Measurements from ENCODE around the gene CNOT6L.

Gene CNOT6L

GRCh38 chr4:77854431-77855111 is 35.4 kb upstream of the CNOT6L start:
- DNase-seq (ENCODE audit: low read depth) = no peak
- no peak overlapping the region for H3K4me3 ChIP-seq (ENCODE audit: low read depth, low read length)
- TF ChIP-seq, protein P1, sequence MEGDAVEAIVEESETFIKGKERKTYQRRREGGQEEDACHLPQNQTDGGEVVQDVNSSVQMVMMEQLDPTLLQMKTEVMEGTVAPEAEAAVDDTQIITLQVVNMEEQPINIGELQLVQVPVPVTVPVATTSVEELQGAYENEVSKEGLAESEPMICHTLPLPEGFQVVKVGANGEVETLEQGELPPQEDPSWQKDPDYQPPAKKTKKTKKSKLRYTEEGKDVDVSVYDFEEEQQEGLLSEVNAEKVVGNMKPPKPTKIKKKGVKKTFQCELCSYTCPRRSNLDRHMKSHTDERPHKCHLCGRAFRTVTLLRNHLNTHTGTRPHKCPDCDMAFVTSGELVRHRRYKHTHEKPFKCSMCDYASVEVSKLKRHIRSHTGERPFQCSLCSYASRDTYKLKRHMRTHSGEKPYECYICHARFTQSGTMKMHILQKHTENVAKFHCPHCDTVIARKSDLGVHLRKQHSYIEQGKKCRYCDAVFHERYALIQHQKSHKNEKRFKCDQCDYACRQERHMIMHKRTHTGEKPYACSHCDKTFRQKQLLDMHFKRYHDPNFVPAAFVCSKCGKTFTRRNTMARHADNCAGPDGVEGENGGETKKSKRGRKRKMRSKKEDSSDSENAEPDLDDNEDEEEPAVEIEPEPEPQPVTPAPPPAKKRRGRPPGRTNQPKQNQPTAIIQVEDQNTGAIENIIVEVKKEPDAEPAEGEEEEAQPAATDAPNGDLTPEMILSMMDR (IDR thresholded peaks at IDR 0.05; ENCODE audit: low read depth, low read length, missing control alignments) = no peak
- in situ Hi-C loops (cut with HindIII; ENCODE audit: low sequenced_read_pairs) = no loop called here

- TF ChIP-seq, protein P1 (IDR thresholded peaks at IDR 0.05; ENCODE audit: low read depth, low read length, missing control alignments) = no peak
- no peak overlapping the region for H3K4me3 ChIP-seq (ENCODE audit: low read depth, low read length)
- DNase-seq (ENCODE audit: low read depth) = no peak
- in situ Hi-C loops (cut with HindIII; ENCODE audit: low sequenced_read_pairs) = no loop called here
Observed at GRCh38 chr4:77852892-77853495, 33.8 kb upstream of the CNOT6L start.

DNA sequence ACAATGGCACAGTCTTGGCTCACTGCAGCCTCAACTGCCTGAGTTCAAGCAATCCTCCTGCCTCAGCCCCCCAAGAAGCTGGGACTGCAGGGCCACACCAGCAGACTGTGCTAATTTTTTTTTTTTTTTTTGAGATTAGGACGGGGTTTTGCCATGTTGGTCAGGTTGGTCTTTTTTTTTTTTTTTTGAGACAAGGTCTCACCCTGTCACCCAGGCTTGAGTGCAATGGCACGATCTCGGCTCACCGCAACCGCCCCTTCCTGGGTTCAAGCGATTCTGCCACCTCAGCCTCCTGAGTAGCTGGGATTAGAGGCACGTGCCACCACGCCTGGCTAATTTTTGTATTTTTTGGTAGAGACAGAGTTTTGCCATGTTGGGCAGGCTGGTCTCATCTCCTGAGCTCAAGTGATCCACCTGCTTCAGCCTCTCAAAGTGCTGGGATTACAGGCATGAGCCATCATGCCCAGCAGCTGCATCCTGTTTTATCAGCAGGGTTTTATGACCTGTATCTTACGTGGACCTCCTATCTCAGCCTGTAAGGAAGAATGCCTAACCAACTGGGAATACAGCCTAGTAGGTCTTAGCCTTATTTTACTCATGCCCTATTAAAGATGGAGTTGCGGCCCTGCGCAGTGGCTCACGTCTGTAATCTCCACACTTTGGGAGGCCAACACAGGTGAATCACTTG is 30.3 kb upstream of the CNOT6L start:
- no peak for DNase-seq (ENCODE audit: low read depth)
- no peak overlapping the region for H3K4me3 ChIP-seq (ENCODE audit: low read depth, low read length)
- TF ChIP-seq, protein P1 (IDR thresholded peaks at IDR 0.05; ENCODE audit: low read depth, low read length, missing control alignments) = no peak
- in situ Hi-C loops (cut with HindIII; ENCODE audit: low sequenced_read_pairs) = no loop called here

GRCh38 chr4:77848508-77848907 is 29.3 kb upstream of the CNOT6L start:
- in situ Hi-C loops (cut with HindIII; ENCODE audit: low sequenced_read_pairs) = no loop called here
- TF ChIP-seq, protein P1 (IDR thresholded peaks at IDR 0.05; ENCODE audit: low read depth, low read length, missing control alignments) = no peak
- no peak overlapping the region for H3K4me3 ChIP-seq (ENCODE audit: low read depth, low read length)
- DNase-seq (ENCODE audit: low read depth) = no peak

DNA sequence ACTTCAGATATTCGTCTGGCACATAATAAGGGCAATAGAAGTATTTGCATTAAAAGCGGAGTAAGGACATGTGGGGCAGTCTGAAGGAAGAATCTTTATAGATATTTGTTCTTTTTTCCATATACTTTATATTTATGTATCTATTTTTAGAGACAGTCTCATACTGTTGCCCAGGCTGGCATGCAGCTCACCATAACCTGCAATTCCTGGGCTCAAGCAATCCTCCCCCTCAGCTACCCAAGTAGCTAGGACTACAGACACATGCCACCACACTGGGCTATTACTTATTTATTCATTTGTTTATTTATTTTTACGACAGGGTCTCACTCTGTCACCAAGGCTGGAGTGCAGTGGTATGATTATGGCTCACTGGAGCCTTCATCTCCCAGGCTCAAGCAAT is 26.8 kb upstream of the CNOT6L start:
- in situ Hi-C loops (cut with HindIII; ENCODE audit: low sequenced_read_pairs) = no loop called here
- H3K4me3 ChIP-seq (ENCODE audit: low read depth, low read length) = no peak overlapping the region
- no peak for DNase-seq (ENCODE audit: low read depth)
- TF ChIP-seq, protein P1 (IDR thresholded peaks at IDR 0.05; ENCODE audit: low read depth, low read length, missing control alignments) = no peak

DNA sequence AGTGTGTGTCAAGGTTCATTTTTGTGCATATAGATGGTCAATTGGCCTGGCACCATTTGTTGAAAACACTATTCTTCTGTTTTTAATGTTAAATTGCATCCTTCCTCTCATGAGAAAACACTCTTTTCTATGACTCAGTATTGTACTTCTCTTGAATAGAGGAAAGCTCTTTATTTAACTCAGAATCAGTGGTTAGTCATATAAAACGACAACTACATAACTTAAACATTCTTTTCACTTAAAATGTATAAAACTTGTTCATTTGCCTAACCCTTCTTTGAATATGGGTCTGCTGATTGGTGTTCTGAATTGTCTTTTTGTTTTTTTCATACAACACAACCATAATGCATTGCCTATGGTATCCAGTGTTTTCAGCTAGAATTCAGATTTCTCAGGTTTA is 26.2 kb upstream of the CNOT6L start:
- no peak overlapping the region for H3K4me3 ChIP-seq (ENCODE audit: low read depth, low read length)
- TF ChIP-seq, protein P1 (IDR thresholded peaks at IDR 0.05; ENCODE audit: low read depth, low read length, missing control alignments) = no peak
- no peak for DNase-seq (ENCODE audit: low read depth)
- in situ Hi-C loops (cut with HindIII; ENCODE audit: low sequenced_read_pairs) = no loop called here
